IPS-NIHi7 (cell line): ENCODE results near the gene ORC6.
"Not testable (repeated sequence)": the region's sequence is repeated elsewhere in the genome, so short reads cannot be mapped to it uniquely, and the experiment has no call there.

Experiments
- DNase-seq: peaks from one replicate; pipeline ENCODE4 v3.0.0; 2012; ENCODE audit warnings: mixed read lengths; ENCODE audit errors: extremely low spot score

The ORC6 gene

GRCh38 chr16:46689365-46690280 is at the start of gene ORC6:
ORC6 (plus strand) TSS chr16:46689659; CDS start chr16:46689706, 47 bp downstream.
- DNase-seq: peak; percentile 93

GRCh38 chr16:46648656-46649055 is 40.8 kb upstream of the ORC6 start:
- DNase-seq: peak; percentile 31

GRCh38 chr16:46649588-46650253 is 39.7 kb upstream of the ORC6 start:
- DNase-seq: no peak

GRCh38 chr16:46650254-46650623 is 39.2 kb upstream of the ORC6 start:
- no peak for DNase-seq

GRCh38 chr16:46651305-46651704 is 38.2 kb upstream of the ORC6 start:
- no peak for DNase-seq

- DNase-seq: no peak
Observed at GRCh38 chr16:46658925-46659324, 30.5 kb upstream of the ORC6 start.

GRCh38 chr16:46662123-46662522 is 27.3 kb upstream of the ORC6 start:
- no peak for DNase-seq

- DNase-seq: peak; percentile 88
Observed at GRCh38 chr16:46673320-46674013, 16.0 kb upstream of the ORC6 start.

- DNase-seq: not testable (repeated sequence)
Observed at GRCh38 chr16:46677943-46678342, 11.5 kb upstream of the ORC6 start.

- DNase-seq: not testable (repeated sequence)
Observed at GRCh38 chr16:46681867-46682266, 7.6 kb upstream of the ORC6 start.

GRCh38 chr16:46686815-46687473 is 2.5 kb upstream of the ORC6 start:
- no peak for DNase-seq

- no peak for DNase-seq
Observed at GRCh38 chr16:46687486-46687885, 2.0 kb upstream of the ORC6 start.

- DNase-seq: no peak
Observed at GRCh38 chr16:46688101-46688653, 1.3 kb upstream of the ORC6 start.

GRCh38 chr16:46688654-46689364 is 650 bp upstream of the ORC6 start, which contains the start of gene VPS35:
VPS35 (minus strand) TSS chr16:46689178; CDS start chr16:46689133, 45 bp downstream.
- peak; percentile 95 for DNase-seq

- DNase-seq: no peak
Observed at GRCh38 chr16:46690281-46691178, 1.1 kb downstream of the ORC6 start.

GRCh38 chr16:46691726-46692125 is 2.3 kb downstream of the ORC6 start:
- no peak for DNase-seq

- no peak for DNase-seq
Observed at GRCh38 chr16:46693598-46693997, 4.1 kb downstream of the ORC6 start.

GRCh38 chr16:46695937-46696336 is 6.5 kb downstream of the ORC6 start:
- DNase-seq: no peak

GRCh38 chr16:46696957-46697356 is 7.5 kb downstream of the ORC6 start:
- no peak for DNase-seq

- DNase-seq: no peak
Observed at GRCh38 chr16:46700048-46700447, 10.6 kb downstream of the ORC6 start.
